ENCODE data around the gene ASCL3. TPM values are rescaled to one million over a fixed set of nuclear protein-coding genes. Genes with fewer than 3 reads are reported as not detected.

Gene ASCL3
- total RNA-seq, 4 donors from 2014 or later, result not detected

DNA sequence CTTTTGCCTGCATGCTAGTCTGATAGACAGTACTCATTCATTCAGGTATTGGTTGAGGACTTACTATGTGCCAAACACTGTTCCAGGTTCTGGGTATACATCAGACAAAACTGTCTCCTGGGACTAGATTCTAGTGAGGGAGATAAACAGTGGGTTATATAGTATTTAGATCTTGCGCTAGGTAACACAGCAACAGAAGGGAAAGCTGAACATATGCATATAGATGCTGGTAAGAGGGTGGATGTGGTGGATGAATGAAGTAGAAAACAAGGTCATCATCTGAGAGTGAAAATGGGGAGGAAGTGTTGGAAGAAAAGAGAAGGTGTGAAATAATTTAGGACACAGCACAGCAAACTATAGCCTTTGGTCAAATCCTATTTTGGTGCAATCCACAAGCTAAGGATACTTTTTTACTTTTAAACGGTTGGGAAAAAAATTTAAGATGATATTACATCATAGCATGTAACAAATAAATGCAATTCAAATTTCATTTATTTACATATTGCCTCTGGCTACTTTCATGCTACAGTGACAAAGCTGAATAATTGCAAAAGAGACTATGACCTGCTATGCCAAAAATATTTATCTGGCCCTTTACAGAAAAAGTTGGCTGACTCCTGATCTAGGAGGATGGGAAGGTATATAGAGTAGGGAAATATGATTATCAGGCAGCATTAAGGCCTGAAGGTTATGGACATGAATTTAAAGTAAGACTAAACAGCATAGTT lies 28.5 kb upstream of the ASCL3 start:
- TF ChIP-seq, protein P1, sequence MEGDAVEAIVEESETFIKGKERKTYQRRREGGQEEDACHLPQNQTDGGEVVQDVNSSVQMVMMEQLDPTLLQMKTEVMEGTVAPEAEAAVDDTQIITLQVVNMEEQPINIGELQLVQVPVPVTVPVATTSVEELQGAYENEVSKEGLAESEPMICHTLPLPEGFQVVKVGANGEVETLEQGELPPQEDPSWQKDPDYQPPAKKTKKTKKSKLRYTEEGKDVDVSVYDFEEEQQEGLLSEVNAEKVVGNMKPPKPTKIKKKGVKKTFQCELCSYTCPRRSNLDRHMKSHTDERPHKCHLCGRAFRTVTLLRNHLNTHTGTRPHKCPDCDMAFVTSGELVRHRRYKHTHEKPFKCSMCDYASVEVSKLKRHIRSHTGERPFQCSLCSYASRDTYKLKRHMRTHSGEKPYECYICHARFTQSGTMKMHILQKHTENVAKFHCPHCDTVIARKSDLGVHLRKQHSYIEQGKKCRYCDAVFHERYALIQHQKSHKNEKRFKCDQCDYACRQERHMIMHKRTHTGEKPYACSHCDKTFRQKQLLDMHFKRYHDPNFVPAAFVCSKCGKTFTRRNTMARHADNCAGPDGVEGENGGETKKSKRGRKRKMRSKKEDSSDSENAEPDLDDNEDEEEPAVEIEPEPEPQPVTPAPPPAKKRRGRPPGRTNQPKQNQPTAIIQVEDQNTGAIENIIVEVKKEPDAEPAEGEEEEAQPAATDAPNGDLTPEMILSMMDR (IDR thresholded peaks at IDR 0.05), result no peak
- no peak for TF ChIP-seq EP300 (IDR thresholded peaks at IDR 0.05)
- no peak for TF ChIP-seq POLR2A (IDR thresholded peaks at IDR 0.05)
- WGBS, 2 donors, result 82 to 90% methylated on average over 2 of the region's 2 CpGs
- H3K27ac ChIP-seq, result no peak overlapping the region
- peaks cover 0 to 5% (median 0%) of the 10 kb centered on the region in 3 donors for H3K36me3 ChIP-seq
- DNase-seq (ENCODE audit: low spot score in 2 of 2), result no peak
- no peaks in the 10 kb centered on the region for H3K4me1 ChIP-seq
- H3K4me3 ChIP-seq, result no peak overlapping the region
- no peaks in the 10 kb centered on the region for H3K9me3 ChIP-seq
- H3K27me3 ChIP-seq, result no peaks in the 10 kb centered on the region

DNA sequence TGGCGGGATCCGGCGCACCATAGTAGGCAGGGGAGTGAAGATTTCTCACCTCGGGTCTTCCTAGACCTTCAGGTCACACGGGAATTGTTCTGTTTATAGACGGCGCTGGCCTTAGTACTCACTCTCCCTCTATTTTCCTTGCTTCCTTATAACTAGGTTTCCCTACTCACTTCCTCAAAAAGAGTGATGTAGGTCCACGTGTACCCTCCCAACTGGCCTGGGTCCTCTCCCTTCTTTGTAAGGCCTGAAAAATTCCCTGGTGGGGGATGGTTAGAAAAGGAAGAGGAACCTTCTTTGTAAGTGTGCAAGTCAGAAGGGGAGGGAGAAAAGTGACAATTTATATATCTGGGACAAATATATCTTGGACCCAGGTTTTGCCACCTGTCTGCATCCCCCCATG lies 24.4 kb upstream of the ASCL3 start:
- Histone ChIP-seq H3K9me3 (no peaks in the 10 kb centered on the region), H3K4me1 (peaks cover 0 to 28% (median 16%) of the 10 kb centered on the region in 4 donors), H3K27me3 (no peaks in the 10 kb centered on the region), H3K27ac (no peak overlapping the region), H3K4me3 (no peak overlapping the region), H3K36me3 (peaks cover 0 to 5% (median 0%) of the 10 kb centered on the region in 3 donors)
- no peak for DNase-seq (ENCODE audit: low spot score in 2 of 2)
- 71 to 80% methylated on average over 8 of the region's 8 CpGs for WGBS, 2 donors
- no peak for TF ChIP-seq EP300 (IDR thresholded peaks at IDR 0.05)
- TF ChIP-seq POLR2A (IDR thresholded peaks at IDR 0.05), result no peak
- TF ChIP-seq, protein P1 (IDR thresholded peaks at IDR 0.05), result no peak

DNA sequence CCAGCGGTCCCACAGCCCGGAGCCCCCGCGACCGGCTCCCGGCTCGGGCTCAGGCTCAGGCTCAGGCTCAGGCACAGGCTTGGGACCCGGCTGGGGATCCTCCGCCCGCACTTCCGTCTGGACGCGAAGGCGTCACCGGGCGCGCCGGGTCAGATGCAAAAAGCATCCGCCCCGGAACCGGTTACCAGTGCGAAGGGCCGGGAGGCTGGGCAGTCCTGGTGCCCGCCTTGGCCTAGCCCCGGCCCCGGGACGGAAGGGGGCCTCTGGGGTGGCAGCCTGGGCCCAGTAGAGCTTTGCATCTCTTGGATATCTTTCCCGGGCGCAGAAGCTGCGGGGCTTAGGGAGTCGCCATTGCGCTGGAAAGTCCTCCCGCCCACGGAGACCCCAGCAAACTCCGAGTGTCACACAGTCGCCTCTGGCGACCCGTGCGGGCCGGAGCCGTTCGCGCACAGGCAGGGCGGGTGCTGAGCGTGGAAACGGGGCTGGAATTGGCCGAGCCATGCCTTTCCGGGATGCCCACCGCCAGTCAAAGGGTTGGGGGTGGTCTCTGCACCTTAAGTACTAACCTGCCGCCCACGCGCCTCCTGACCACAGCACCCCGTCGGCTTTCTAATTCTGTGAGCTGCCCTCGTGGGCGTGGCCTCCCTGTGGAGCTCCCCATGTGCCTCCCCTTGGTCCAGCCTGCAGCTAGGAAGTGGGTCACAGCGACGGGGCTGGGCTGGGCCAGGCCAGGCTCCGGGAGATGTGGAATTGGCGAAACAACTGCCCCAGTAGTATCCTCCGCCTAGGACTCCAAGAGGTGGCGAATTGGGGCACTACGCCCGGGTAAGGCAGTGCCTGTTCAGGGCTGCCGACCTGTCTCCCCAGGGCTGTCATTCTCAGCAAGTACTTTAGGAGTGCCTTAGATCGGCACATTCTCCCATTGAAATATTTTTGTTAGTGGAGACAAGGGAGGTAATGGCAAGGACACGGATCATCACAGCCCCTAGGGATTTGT lies 21.8 kb upstream of the ASCL3 start, which contains the start of gene TMEM9B:
TMEM9B (minus strand) TSS at position 119 of the 997 bp plus-strand sequence. CDS start 129 bp downstream, outside the sequence.
- WGBS, 2 donors, result 0% methylated on average over 12 to 60 of the region's 67 CpGs
- peak; percentile 31 to 95 for TF ChIP-seq EP300 (IDR thresholded peaks at IDR 0.05)
- peak; percentile 82 to 90 for TF ChIP-seq POLR2A (IDR thresholded peaks at IDR 0.05)
- TF ChIP-seq, protein P1 (IDR thresholded peaks at IDR 0.05), result peak in 1 of 5 experiments; percentile 39
- H3K36me3 ChIP-seq, result peaks cover 0 to 5% (median 0%) of the 10 kb centered on the region in 3 donors
- DNase-seq (ENCODE audit: low spot score in 2 of 2), result peak; percentile 79 to 84
- H3K4me1 ChIP-seq, result peaks cover 0 to 50% (median 17%) of the 10 kb centered on the region in 4 donors
- H3K4me3 ChIP-seq, result peak within 1 kb of the TSS; percentile 72 to 99 (median 87)
- H3K27ac ChIP-seq, result peak within 1 kb of the TSS; percentile 84 to 96 (median 94)
- no peaks in the 10 kb centered on the region for H3K9me3 ChIP-seq
- H3K27me3 ChIP-seq, result no peaks in the 10 kb centered on the region

- peaks cover 0 to 5% (median 0%) of the 10 kb centered on the region in 3 donors for H3K36me3 ChIP-seq
- WGBS, 2 donors, result 4 to 7% methylated on average over 19 to 39 of the region's 39 CpGs
- peaks cover 0 to 59% (median 23%) of the 10 kb centered on the region in 4 donors for H3K4me1 ChIP-seq
- peak overlapping the region; percentile 72 to 99 (median 87) for H3K4me3 ChIP-seq
- H3K27ac ChIP-seq, result peak overlapping the region; percentile 84 to 96 (median 94)
- H3K27me3 ChIP-seq, result no peaks in the 10 kb centered on the region
- DNase-seq (ENCODE audit: low spot score in 2 of 2), result peak in 1 of 2 donors; percentile 38
- H3K9me3 ChIP-seq, result no peaks in the 10 kb centered on the region
- TF ChIP-seq POLR2A (IDR thresholded peaks at IDR 0.05) (no peak), EP300 (IDR thresholded peaks at IDR 0.05) (no peak)
- TF ChIP-seq, protein P1 (IDR thresholded peaks at IDR 0.05), result no peak
Measured at GRCh38 chr11:8963569-8964323, 20.9 kb upstream of the ASCL3 start.

Measured in tibial nerve (tissue), 4 donors.